Left cardiac atrium (tissue), 4 donors: ENCODE results near the gene AK8. TPM values are rescaled to one million over a fixed set of nuclear protein-coding genes. Genes with fewer than 3 reads are reported as not detected.

Source experiments
- ATAC-seq, 2 donors: fragments of 200-7000 bp; cut with Tn5 transposase; one replicate each; pipeline ENCODE4 v1.9.1; 2020; ENCODE audit warnings: mild to moderate bottlenecking in 2 of 2, moderate library complexity in 2 of 2
- DNase-seq: peaks from one replicate; pipeline ENCODE4 v3.0.0-alpha.2; 2020
- intact Hi-C, 2 donors: fragments of 100-400 bp; cut with DNase I; formaldehyde crosslinking; loops; one replicate each; pipeline versions ENCODE4 v1.14.1 to v1.15.1; 2022 to 2023
- long read RNA-seq: library from polyadenylated mRNA; unstranded; transcript quantifications from one replicate; pipeline ENCODE4 v2.0.0, GENCODE V29; 2021
- total RNA-seq, 2 donors: library from RNA; stranded (reverse); fragmentation: NEBNext Ultra II Directional; extraction: Animal tissue kit (Norgen Biotek cat#: 25700); gene quantifications; one replicate each; pipeline ENCODE4 v1.2.1, GENCODE V29; 2021
- donor health status: DM: no; HTN: yes; CAD: no.
- donor health status: DM: no; HTN: yes; CAD: no; lungs with severe emphysema.
- donor health status: DM: yes; HTN: yes; CAD: no.
- donor health status: Dilated cardiomyopathy.

AK8 gene
- under 1 TPM; 0.18 to 0.32 TPM for total RNA-seq
- long read RNA-seq: 0 reads

GRCh38 chr9:132877824-132878694 is at the start of gene AK8:
Gene AK8 (minus strand): TSS chr9:132878284. CDS start chr9:132878255, 29 bp downstream.
- intact Hi-C loops: no loop called here
- peak; percentile 94 to 95 for ATAC-seq
- DNase-seq: peak; percentile 79

- DNase-seq (no peak), ATAC-seq (no peak)
- intact Hi-C loops: no loop called here
Measured at GRCh38 chr9:132927704-132928103, 49.6 kb upstream of the AK8 start.

- intact Hi-C loops: no loop called here
- DNase-seq (no peak), ATAC-seq (no peak)
Measured at GRCh38 chr9:132923346-132923902, 45.3 kb upstream of the AK8 start.

DNA sequence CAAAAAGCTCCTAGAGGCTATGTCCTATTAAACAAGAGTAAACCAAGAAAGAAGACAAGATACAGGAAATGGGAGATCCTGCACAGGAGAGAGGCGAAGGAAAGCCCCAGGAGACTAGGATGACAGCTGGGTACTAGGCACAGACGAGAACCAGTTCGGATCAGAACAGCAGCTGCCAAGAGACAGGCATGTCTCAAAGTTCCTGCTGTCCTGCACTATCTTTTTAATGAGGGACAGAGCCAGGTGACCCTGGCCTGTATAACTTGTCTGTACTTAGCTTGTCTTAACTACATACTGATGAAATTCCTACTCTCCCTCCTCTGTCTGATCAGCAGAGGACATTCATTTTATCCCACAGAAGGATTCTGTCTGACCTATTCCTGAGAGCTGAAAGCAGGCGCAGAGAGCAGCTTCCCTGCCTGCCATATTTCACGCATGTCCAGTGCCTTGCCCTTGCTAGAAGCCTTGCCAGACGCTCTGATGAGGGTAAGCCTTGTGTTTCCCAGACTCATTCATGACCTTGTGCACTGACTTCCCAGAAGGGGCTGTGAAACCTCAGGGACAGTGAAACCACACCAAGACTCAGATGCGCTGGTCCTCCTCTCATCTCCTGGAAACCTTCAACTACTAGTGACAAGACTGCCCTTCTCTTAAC is 41.7 kb upstream of the AK8 start:
- no peak for DNase-seq
- ATAC-seq: no peak
- intact Hi-C loops: no loop called here

DNA sequence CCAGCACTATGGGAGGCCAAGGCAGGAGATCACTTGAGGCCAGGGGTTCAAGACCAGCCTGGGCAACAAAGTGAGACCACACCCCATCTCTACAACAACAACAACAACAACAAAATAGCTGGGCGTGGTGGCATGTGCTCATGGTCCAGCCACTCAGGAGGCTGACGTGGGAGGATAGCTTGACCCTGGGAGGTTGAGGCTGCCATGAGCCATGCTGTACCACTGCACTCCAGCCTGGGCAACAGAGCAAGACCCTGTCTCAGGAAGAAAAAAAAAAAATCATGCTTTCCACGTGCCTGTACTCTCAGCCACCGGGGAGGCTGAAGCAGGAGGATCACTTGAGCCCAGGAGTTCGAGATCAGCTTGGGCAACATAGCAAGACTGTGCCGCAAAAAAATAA is 36.8 kb upstream of the AK8 start:
- intact Hi-C loops: no loop called here
- no peak for ATAC-seq
- DNase-seq: no peak

DNA sequence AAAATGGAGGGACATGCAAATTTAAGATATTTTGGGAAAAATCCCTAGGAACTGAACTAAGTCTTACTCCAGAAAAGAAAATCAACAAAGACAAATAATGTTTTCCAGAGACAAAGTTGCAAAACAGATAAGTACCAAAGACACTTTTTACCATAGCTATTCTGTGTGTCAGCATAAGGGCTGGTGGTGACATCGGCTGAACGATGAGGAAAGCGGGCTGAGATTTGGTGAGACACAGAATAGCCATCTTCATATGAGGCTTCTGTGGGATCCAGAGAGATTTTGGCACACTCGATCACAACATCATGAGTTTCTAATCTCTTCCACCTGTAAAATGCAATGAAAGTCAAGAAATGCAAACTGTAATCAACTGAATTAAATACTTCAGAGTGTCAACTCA is 34.0 kb upstream of the AK8 start:
- ATAC-seq: no peak
- intact Hi-C loops: no loop called here
- DNase-seq: no peak

GRCh38 chr9:132910376-132910775 is 32.3 kb upstream of the AK8 start:
- intact Hi-C loops: no loop called here
- no peak for DNase-seq
- no peak for ATAC-seq

DNA sequence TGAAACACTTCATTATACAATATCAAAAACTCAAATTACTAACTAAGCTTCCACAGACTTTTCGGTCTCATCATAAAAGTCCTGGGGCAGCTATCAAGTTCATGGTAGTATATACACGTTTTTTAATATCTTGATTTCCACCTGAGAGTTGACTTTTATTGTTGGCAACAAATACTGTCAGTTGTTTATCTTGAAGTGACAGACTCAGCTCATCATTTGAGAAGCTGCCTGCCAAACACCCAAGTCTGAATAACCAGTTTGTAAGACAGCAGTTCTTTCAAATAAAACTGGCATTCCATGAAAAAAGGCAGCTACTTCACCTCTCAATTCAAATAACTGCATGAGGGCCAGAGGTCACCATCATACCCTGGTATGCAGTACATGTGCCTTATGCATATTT is 31.2 kb upstream of the AK8 start:
- intact Hi-C loops: loop anchor here in 1 of 2 donors (10.0 kb wide), 1 partner anchor 245 kb away; the partner anchor contains the start of gene DDX31
- ATAC-seq (no peak), DNase-seq (no peak)

GRCh38 chr9:132908635-132909034 is 30.6 kb upstream of the AK8 start:
- ATAC-seq (no peak), DNase-seq (no peak)
- intact Hi-C loops: loop anchor here in 1 of 2 donors (10.0 kb wide), 1 partner anchor 244 kb away; the partner anchor contains the start of gene DDX31

DNA sequence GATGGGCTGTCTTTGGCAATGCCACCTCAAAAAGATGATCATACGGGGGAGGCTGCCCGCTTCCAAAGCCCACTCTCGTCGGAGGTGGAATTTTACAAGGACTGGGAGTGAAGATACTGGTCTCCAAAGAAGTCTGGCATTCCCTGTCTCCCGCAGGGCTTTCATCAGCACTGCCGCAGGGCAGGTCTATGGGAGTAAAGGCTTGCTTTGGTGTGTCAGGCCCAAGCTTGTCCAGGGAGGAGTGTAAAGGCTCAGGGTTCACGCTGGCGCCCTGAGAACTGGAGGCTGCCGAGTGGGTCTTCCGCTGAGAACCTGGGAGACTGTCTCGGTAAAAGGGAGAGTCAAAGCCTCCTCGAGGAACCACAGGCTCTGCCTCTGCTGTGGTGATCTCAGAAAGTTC is 27.6 kb upstream of the AK8 start:
- no peak for ATAC-seq
- intact Hi-C loops: loop anchor here in 1 of 2 donors (10.0 kb wide), 1 partner anchor 241 kb away; the partner anchor contains the start of gene DDX31

DNA sequence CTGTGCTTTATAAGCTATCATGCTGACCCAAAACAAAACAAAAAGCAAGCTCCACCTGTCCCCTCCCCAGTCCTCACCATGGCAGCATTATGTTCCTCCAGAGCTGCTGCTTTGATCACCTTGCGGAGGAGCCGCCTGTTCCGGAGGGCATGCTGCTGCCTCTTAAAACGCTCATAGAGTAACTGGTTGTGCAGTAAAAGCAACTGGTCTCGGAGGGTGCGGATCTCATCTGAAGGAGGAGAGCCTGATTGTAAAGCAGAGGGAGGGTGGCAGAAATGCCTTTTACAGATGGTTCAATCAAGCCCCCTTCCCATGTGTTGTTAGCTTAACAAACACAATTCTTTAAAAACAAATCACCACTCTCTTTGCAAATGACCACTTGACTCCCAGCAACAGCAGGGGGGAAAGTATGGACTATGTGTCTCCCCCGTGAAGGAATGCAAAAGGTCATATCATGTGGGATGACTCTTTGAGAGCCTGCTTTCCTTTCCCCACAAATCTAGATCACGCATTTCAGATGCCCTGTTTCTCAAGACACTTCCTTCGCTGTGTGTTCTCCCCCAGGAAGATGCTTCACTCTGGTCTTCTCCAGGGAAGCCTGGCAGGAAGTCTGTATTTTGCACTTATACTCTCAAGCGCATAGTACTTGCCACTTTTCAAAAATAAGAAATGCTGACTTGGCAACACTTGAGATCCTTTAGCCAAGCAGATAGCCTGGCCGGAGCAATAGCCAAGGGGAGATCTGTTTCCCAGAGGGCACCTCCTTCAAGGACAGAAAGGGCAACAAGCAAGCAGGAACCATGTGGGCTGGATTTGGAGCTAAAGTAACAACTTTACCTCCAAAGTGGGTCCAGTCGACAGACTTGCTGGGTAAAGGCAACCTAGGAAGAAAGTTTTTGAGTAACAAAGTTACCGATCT is 25.7 kb upstream of the AK8 start:
- intact Hi-C loops: loop anchor here in 1 of 2 donors (10.0 kb wide), 1 partner anchor 239 kb away; the partner anchor contains the start of gene DDX31
- DNase-seq: no peak
- peak in 1 of 2 donors; percentile 27 for ATAC-seq

More for the DNA sequence above, 27.6 kb upstream of the AK8 start:
- no peak for DNase-seq

DNA sequence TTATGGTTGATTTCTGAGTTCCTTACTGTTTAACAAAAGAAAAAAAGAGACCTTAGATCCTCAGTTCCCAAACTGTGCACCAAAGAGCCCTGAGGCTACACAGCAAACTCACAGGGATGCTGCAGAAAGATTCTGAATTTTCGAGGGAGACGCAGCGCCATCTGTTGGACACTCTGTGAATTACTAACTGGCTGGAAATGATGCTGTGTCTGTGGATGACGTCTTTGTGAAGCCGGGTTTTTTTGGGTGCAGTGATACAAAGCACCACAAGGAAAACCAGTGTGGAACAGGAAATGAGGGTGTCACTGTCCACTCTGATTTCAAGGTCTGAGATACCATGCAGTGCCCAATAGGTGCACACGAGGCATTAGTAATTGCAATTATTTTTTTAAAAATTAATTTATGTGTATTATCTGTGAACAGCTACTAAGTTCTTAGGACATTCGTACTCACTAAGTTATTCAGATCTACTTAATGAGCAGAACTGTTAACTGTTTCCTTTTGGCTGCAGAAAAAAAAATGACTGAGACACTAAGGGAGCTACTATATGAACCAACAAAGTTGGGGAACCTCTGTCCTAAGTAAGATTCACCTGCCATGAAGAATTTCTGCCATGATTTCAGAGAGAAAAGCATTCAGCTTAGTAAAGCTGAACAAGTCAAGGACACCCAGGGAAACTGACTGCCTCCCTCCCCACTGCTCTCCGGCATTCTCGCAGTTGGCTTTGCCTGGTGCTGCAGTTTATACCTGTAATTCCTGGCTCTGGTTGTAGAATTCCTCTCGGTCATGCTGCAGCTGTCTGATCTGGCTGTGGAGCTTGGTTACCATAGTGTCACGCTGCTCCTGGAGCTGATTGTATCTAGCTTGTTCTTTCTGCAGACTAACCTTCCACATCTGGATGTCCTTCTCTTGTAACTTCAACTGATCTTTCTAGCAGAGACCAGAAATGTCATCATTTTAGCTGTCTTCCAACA is 24.1 kb upstream of the AK8 start:
- ATAC-seq: peak; percentile 81 to 85
- intact Hi-C loops: loop anchor here in 1 of 2 donors (2.0 to 10.0 kb wide), 2 partner anchors 237 to 491 kb away; partner anchors contain the start of genes CFAP77 and DDX31
- peak; percentile 60 for DNase-seq

- ATAC-seq: no peak
- intact Hi-C loops: no loop called here
- no peak for DNase-seq
Measured at GRCh38 chr9:132898051-132898450, 20.0 kb upstream of the AK8 start.

GRCh38 chr9:132896906-132897305 is 18.8 kb upstream of the AK8 start:
- no peak for DNase-seq
- ATAC-seq: peak; percentile 73 to 83
- intact Hi-C loops: no loop called here

DNA sequence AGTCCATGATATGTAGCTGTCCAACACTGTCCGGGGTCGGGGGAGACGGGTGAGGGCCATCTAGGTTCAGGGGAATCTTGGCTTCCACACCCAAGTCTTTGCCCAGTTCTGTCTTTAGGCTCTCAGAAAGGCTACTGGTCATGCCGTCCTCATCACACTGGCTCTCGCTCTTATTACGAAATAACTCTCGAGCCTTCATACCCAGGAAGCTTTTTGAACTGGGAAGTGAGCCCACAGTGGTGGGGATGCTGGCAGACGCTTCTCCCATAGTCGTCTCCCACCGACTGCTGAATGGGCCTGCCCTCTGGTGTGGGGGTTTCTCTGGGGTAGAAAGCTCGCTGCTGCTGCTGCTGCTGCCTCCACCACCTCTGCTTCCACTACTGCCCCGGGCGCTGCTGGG is 18.2 kb upstream of the AK8 start:
- ATAC-seq (no peak), DNase-seq (no peak)
- intact Hi-C loops: no loop called here

DNA sequence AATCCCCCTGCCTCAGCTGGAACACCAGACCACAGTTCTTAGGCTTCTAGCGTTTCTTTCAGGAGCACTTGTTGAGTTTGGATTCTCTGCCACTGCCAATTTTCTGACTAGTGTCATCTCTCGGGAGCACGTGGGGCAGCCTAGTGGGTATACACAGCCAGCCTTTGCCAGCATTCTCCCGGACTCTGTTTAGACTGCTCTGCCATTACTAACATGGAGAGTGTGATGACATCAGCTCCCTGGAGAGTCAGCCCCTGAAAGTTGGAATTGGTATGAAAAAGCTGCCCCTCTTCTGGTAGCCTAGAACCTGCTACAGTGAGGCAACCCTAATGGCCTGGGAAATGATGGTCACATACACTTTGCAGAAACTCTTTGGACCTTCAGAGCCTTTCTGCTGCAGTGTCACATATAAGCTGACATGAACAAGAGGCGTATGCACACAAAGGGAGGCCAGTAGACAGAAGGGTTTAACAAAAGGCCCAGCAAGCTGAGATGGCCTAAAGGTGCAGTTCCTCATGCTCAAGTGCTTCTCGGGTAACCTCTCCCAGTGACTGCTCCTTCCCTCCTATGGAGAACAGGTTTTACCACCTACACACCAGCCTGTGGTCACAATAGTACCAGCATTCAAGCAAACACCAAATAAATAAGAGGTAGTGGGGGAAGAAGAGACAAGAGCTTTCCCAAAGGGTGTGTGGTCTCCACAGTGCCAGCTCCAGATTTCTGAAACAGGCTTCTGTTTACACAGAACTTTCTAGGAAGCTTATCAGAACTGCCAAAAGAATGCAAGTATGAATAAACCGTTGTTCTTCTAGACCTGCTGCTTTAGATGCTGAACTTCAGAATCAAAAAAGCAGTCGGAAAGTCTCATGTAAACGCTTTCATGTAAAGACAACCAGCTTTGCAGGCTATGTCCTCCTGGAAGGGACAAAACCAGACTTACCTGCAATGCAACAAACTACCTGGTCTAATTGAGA is 17.1 kb upstream of the AK8 start:
- ATAC-seq (no peak), DNase-seq (no peak)
- intact Hi-C loops: no loop called here

GRCh38 chr9:132894346-132894745 is 16.3 kb upstream of the AK8 start:
- no peak for DNase-seq
- ATAC-seq: no peak

More at GRCh38 chr9:132894346-132894745, 16.3 kb upstream of the AK8 start:
- intact Hi-C loops: no loop called here
